ENCODE data around the gene ANKRD44. TPM values are rescaled to one million over a fixed set of nuclear protein-coding genes. Genes with fewer than 3 reads are reported as not detected.
A peak's percentile ranks its signal among the peaks of the same experiment; 100 is the strongest.

Gene ANKRD44
- total RNA-seq, 1 donor: 29.2 TPM

DNA sequence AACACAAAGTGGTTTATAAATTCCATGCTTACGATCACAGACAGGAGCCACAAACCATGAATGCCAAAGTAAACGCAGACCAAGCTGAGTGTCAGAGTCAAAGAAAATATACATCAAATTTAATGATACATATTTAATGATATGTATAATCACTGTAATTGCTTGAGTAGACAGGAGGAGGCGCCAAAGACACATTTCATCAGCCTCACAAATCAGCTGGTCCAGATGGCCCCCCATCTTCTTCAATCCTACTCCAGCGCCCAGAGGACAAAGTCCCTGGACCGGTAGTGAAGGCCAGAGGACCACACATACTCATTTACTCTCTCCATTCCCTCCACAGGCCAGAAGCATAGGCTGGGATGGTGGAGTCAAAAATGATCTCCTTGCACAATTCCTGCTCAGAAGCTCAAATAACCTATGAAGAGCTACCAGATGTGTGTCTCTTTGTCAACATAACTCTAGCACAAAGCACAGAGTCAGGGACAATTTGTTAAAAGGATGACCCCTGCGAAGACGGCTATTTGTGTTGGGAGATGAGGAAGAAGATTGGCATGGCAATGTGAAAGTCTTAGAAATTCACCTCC lies 234.7 kb downstream of the ANKRD44 start:
- no peak overlapping the region for H3K4me3 ChIP-seq (ENCODE audit: low read depth, low read length)
- no peak for DNase-seq (ENCODE audit: low read depth)
- TF ChIP-seq, protein P1, sequence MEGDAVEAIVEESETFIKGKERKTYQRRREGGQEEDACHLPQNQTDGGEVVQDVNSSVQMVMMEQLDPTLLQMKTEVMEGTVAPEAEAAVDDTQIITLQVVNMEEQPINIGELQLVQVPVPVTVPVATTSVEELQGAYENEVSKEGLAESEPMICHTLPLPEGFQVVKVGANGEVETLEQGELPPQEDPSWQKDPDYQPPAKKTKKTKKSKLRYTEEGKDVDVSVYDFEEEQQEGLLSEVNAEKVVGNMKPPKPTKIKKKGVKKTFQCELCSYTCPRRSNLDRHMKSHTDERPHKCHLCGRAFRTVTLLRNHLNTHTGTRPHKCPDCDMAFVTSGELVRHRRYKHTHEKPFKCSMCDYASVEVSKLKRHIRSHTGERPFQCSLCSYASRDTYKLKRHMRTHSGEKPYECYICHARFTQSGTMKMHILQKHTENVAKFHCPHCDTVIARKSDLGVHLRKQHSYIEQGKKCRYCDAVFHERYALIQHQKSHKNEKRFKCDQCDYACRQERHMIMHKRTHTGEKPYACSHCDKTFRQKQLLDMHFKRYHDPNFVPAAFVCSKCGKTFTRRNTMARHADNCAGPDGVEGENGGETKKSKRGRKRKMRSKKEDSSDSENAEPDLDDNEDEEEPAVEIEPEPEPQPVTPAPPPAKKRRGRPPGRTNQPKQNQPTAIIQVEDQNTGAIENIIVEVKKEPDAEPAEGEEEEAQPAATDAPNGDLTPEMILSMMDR (IDR thresholded peaks at IDR 0.05; ENCODE audit: insufficient read depth, low read length): peak; percentile 21

DNA sequence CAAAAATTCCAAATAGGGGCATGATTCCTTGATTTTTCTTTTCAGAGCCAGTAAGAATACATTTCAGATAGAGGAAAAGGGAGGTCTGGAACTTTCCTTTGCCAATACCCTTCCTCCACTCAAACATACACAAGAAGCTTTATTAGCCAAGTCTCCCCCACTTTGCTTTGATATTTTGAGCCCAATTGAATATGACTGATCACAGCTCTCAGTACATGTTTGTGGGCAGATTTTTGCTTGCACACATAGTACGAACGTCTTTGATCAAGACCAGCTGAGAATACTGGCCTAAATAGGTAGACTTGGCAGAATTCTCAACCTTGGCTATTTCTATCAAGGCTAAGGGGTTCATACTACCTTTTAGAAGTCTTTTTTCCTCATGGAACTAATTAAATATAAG lies 235.3 kb downstream of the ANKRD44 start:
- no peak for DNase-seq (ENCODE audit: low read depth)
- no peak overlapping the region for H3K4me3 ChIP-seq (ENCODE audit: low read depth, low read length)
- TF ChIP-seq, protein P1 (IDR thresholded peaks at IDR 0.05; ENCODE audit: insufficient read depth, low read length): no peak

DNA sequence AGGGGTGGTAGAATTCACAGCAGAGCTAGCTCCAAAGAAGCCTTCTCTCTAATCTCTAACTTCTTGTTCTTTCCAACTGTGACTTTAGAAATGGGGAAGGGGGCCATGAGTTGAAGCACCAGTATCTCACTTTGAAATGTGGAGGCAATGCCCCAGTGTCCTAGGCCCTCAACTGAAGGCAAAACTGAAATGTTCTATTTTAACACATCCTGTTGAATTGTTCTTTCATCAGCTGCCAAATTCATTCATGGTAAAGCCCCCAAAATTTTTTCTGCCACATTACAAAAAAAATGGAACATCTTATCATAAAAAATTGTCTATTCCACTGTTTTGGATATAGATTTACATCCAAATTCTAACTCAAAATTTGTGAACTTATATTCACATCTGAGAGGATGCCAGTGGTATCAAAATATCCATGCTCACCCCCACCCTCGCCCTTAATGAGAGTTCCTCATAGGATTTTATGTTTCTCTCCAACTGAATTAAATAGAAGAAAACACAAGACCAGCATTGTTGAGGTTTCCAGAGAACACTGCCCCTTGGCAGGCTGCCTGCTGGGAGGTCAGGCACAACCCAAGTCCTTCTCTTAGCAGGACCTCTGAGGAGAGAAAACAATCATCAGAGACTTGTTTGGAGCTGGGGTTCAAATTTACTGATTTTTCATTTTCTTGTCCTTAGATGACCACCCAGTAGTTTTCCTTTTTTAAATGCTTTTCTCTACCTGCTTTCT lies 236.7 kb downstream of the ANKRD44 start:
- TF ChIP-seq, protein P1 (IDR thresholded peaks at IDR 0.05; ENCODE audit: insufficient read depth, low read length): no peak
- DNase-seq (ENCODE audit: low read depth): peak; percentile 39
- H3K4me3 ChIP-seq (ENCODE audit: low read depth, low read length): no peak overlapping the region

DNA sequence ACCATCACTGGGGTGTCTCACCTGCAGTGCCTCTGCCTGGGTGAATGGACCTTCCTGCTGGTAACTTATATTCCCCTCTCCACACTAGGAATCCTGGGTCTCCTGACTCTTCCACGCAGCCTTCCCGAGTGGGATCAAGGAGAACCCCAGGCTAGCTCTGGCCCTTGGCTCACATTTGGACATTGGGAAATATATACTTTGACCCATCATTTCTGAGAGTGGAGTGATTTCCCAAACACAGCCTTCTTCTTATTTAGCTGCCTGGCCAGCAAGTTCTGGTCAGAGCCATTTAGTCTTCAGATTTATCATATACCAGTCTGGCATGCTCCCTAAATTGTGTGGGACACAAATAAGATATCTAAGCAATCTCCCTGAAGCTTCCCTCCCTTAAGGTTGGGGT lies 237.3 kb downstream of the ANKRD44 start:
- no peak for DNase-seq (ENCODE audit: low read depth)
- TF ChIP-seq, protein P1 (IDR thresholded peaks at IDR 0.05; ENCODE audit: insufficient read depth, low read length): no peak
- H3K4me3 ChIP-seq (ENCODE audit: low read depth, low read length): no peak overlapping the region

DNA sequence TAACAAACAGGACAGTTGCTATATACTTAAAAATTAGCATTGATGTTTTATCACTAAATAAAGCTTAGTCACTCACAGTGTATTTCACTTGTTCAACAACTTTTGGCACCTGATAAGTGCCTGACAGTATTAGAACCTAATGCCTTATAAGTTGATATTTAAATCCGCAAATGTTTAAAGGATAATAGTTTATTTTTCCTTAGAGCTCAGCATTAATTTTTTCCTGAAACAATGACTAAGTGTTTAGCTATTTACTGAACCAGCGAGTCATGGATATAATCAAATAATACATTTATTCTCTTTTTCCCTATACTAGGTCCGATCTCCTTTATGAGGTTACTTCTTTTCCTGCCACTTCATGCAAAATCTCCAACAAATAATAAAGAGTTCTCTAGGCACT lies 238.0 kb downstream of the ANKRD44 start:
- TF ChIP-seq, protein P1 (IDR thresholded peaks at IDR 0.05; ENCODE audit: insufficient read depth, low read length): no peak
- no peak overlapping the region for H3K4me3 ChIP-seq (ENCODE audit: low read depth, low read length)
- DNase-seq (ENCODE audit: low read depth): no peak

DNA sequence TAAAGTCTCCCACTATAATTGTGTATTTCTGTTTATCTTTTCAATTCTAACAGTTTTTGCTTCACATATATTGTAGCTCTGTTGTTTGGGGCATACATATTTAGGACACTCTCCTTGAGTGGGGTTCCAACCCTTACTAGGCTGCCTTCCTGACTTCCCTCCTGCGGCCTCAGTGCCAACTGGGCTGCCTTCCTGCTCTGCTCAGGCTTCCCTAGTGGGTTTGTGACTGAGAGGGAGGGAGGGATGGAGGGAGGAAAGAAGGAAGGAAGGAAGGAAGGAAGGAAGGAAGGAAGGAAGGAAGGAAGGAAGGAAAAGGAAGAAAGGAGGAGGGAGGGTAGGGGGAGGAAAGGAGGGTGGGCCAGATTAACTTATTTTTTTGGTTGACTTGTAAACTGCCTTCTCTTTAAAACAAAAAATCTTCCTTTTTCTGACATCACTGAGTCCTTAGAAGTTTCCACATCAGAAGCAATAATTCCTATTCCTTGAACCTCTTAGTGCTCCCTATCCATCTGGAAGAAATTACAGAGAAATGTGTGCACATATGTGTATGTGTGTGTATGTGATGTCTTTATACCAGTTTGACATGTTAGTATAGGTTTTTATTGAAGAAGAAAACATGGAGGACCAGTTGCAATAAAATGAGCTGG lies 238.7 kb downstream of the ANKRD44 start:
- TF ChIP-seq, protein P1 (IDR thresholded peaks at IDR 0.05; ENCODE audit: insufficient read depth, low read length): no peak
- H3K4me3 ChIP-seq (ENCODE audit: low read depth, low read length): no peak overlapping the region
- no peak for DNase-seq (ENCODE audit: low read depth)

Data from fibroblast of the aortic adventitia (primary cell).